Subcutaneous adipose tissue (tissue), 4 donors: Measurements from ENCODE around the gene ATF4. TPM values are rescaled to one million over a fixed set of nuclear protein-coding genes. Genes with fewer than 3 reads are reported as not detected.

ENCODE experiments used
- total RNA-seq, 4 donors: library from RNA; depleted of rRNA; stranded (reverse); fragments of >200 nt; gene quantifications; one replicate each; pipeline ENCODE4 v1.1.0, GENCODE V29; 2016
- TF ChIP-seq, protein P1 (sequence below): fragments of 450-650 bp; IDR thresholded peaks from one replicate; pipeline ENCODE4 v1.5.1; 2016; ENCODE audit warnings: low read depth, mild to moderate bottlenecking, control low read depth, antibody characterized with exemption, moderate library complexity

ATF4 gene
- total RNA-seq, 4 donors from 2014 or later, result 333 to 430 (median 399) TPM

DNA sequence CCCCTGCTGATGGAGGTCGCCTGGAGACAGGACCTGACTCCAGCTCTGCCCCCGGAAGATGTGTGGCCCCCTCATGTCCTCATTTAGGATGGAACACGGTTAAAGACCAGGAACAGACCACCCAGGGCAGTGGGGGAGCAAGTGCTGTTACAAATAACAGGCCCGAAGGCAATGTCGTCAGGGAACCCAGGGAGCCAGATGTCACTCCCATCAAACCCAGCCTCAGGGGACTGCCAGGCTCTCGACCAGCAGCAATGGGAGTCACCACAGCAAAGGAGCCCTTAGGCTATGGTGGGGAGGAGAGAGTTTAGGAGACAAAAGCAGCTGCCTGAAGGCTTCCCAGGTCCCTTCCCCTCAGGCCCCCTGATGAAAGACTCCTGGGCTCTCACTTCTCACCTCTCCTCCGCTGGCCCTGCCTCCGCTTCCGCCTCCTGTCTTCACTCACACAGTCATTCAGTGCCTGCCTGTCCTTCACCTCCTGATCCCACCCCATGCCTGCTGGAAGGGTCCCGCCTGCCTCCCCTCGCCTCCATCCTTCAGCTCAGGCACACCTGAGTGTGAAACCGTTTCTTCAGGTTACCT lies 7.8 kb downstream of the ATF4 start:
- TF ChIP-seq, protein P1, sequence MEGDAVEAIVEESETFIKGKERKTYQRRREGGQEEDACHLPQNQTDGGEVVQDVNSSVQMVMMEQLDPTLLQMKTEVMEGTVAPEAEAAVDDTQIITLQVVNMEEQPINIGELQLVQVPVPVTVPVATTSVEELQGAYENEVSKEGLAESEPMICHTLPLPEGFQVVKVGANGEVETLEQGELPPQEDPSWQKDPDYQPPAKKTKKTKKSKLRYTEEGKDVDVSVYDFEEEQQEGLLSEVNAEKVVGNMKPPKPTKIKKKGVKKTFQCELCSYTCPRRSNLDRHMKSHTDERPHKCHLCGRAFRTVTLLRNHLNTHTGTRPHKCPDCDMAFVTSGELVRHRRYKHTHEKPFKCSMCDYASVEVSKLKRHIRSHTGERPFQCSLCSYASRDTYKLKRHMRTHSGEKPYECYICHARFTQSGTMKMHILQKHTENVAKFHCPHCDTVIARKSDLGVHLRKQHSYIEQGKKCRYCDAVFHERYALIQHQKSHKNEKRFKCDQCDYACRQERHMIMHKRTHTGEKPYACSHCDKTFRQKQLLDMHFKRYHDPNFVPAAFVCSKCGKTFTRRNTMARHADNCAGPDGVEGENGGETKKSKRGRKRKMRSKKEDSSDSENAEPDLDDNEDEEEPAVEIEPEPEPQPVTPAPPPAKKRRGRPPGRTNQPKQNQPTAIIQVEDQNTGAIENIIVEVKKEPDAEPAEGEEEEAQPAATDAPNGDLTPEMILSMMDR, result no peak

DNA sequence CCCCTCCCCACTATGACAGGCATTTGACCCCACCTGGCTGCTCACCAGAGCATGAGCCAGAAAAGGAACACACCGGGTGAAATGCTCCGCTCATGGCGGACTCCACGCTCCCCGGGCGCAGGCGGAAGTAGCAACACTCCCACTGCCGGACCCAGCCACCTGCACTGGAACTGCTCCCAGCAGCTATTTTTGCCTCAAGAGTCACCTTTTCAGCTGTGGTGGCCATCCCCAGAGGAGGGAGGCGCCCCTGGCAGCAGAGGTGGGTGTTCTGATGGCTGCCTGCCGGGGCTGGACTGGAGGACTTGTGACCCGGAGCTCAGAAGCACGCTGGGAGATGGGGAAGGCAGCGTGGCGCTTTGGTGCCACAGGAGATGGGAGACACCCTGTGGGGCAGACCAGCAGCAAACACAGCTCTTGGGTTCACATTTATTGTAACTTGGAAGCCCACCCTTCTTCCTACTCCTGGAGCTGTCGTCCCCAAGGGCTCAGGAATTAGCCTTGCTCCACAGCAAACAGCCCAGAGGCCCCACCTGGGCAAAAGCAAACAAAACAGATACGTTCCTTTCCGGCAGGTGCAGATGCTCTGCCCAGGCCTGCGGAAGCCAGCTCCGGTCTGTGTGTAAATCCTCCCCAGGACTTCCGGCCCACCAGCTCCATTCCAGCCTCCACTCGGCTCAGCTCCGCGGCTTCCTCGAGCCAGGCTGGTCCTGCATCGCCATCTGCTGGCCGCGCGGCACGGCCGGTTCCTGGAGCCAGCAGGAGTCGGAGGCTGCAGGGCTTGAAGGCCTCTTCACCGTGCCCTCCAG lies 8.5 kb downstream of the ATF4 start:
- TF ChIP-seq, protein P1, result no peak

DNA sequence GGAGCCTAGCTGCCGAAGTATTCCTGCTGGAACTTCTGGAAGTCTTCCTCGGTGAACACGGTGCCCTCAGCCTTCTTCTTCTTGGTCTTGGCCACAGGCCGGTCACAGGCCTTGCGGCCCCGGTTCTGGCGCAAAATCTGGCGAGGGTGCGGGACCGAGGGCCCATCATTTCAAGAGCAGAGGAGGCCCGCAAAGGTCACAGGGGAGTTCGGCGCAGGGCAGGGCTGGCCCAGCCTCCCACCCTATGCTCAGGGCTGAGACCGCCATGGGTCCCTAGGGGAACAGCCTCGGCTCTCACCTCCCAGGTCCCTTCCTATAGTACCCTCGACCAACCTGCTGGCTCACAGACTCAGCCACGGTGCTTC lies 9.1 kb downstream of the ATF4 start:
- TF ChIP-seq, protein P1, result no peak

DNA sequence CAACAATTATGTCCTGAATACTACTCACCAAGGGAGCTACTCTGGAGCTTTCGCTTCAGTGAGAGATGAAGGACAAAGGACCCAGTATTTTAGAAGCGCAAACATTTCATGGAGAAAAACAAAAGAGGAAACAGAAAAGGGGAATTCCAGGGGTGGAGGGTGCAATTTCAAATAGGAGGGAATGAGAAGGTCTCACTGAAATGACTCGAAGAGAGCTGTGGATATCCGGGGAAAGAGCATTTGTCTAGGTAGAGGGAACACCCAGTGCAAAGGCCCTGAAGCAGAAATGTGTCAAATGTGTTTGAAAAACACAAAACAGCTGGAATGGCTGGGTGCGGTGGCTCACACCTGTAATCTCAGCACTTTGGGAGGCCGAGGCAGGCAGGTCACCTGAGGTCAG lies 9.8 kb downstream of the ATF4 start:
- TF ChIP-seq, protein P1, result no peak

DNA sequence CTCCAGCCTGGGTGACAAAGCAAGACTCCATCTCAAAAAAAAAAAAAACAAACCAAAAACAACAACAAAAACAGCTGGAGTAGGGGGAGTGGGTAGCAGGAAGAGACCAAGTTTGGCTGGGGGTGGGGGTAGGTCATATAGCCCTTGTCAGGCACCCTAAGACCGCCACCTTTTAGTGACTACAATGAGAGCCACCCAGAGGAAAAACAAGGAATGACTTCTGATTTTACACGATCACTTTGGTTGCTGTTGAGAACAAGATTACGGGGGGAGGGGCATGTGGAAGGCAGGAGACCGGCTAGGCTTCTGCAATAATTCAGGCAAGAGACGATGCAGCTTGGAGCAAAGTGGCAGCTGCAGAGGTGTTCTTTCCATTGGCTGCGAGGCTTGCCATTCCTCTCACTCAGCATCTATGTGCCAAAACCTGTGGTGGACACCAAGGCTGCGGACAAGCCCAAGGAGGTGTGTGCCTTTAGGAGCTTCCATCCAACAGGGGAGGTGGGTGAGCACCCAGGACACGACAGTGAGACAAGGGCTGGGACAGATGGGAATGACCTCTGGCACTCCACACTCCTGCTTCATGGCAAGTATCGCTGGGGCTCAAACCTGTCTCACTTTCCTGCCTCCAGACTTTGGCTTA lies 10.4 kb downstream of the ATF4 start:
- TF ChIP-seq, protein P1, result no peak

DNA sequence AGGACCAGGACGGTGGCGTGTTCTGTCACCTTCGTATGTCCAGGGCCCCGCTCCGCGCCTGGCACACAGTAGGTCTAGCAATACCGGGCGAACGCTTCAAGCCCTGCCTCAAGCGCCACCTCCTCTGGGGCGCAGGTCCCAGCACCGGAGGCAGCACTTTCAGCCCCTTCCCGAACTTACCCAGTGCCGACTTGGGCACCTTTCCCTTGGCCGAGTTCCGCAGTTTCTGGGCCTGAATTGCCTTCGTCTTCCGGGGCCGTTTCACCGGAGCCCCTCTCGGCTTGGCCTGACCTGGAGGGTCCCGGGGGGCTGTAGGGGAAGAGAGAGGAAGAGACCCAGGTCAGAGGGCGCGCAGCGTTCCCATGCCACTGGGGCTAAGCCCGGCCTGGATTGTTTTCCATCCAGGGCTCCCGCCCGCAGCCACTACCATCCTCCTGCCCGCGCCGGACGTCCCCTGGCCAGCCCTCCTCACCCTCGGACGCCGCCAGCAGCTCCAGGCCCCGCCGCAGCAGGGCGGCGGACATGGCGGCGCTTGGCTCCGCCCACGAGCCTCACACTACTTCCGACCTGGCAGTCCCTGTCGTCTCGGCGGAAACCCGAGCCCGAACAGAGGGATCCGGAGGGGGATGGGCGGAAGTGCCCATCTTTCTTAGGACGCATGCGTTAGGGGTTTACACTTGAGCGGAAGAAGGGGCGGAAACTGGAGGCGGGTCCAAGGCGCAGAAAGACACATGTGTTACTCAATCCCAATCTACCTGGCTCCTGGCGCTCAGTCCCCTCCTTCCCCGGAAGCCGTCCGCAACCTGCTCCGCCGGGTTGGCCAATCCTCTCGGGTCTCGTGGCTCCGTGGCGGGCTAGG lies 12.1 kb downstream of the ATF4 start, which contains the start of gene RPS19BP1:
RPS19BP1 (minus strand) TSS at position 534 of the 859 bp plus-strand sequence; CDS start at position 524, 10 bp downstream.
- TF ChIP-seq, protein P1, result no peak

DNA sequence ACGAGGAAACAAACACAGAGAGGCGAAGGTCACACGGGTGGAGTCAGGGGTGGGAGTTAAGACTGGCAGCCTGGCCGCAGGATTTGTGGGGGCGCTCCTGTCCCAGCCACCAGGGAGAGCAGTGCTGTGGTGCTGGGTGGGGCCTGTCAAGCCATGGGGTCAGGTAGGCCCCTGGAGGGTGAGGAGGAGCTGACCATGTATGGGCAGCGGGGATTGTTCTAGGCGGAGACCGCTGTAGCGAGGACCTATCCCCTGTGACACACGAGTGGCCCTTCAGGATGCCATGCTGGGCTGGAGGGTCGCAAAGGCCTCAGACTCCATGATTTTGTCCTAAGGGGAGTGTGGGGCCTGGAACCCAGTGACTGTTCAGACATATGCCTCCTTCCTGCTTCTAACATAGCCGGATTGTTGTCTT lies 13.7 kb downstream of the ATF4 start:
- TF ChIP-seq, protein P1, result no peak
